HL-60 (cell line): ENCODE results near the gene OR56A5.

Source experiments
- DNase-seq, 2 experiments: peaks; one replicate each; pipeline ENCODE4 v3.0.0-alpha.2; 2010 to 2020; ENCODE audit warnings: low read depth in 1 of 2, low spot score in 1 of 2
- H3K27ac ChIP-seq: fragments of 250-450 bp; sonication (Bioruptor Pico); replicated peaks from 2 replicates; pipeline ENCODE4 v1.5.1; 2020; ENCODE audit warnings: mild to moderate bottlenecking, moderate library complexity
- H3K27me3 ChIP-seq: fragments of 250-450 bp; sonication (Bioruptor Pico); 2 replicates; pipeline ENCODE4 v1.5.1; 2021; ENCODE audit warnings: mild to moderate bottlenecking, moderate library complexity; ENCODE audit not compliant: insufficient read depth, poor library complexity, severe bottlenecking
- H3K4me3 ChIP-seq: replicated peaks from 2 replicates; pipeline ENCODE4 v1.5.1; 2011; ENCODE audit warnings: mild to moderate bottlenecking, control low read depth, low read length; ENCODE audit not compliant: insufficient read depth
- CTCF ChIP-seq: IDR thresholded peaks from one replicate; pipeline ENCODE4 v1.5.1; 2011; ENCODE audit warnings: low read length, control low read depth, inconsistent platforms; ENCODE audit not compliant: insufficient read depth
- GABPA ChIP-seq: IDR thresholded peaks from 2 replicates; pipeline ENCODE4 v1.6.1; 2012; ENCODE audit warnings: low read depth
- POLR2AphosphoS5 ChIP-seq: IDR thresholded peaks from 2 replicates; pipeline ENCODE4 v1.6.1; 2012; ENCODE audit warnings: low read depth
- REST ChIP-seq: IDR thresholded peaks from 2 replicates; pipeline ENCODE4 v1.6.1; 2012; ENCODE audit warnings: low read depth; ENCODE audit not compliant: insufficient replicate concordance
- SPI1 ChIP-seq: IDR thresholded peaks from 2 replicates; pipeline ENCODE4 v1.6.1; 2012; ENCODE audit warnings: low read depth, mild to moderate bottlenecking, borderline replicate concordance

The OR56A5 gene

GRCh38 chr11:5937868-5938602 is 30.3 kb downstream of the OR56A5 start:
- TF ChIP-seq GABPA (no peak), SPI1 (no peak), CTCF (no peak), REST (no peak), POLR2AphosphoS5 (no peak)
- no peak overlapping the region for H3K27ac ChIP-seq
- H3K27me3 ChIP-seq: no peaks in the 10 kb centered on the region
- no peak for DNase-seq
- H3K4me3 ChIP-seq: no peak overlapping the region

- Histone ChIP-seq H3K4me3 (no peak overlapping the region), H3K27me3 (no peaks in the 10 kb centered on the region), H3K27ac (no peak overlapping the region)
- no peak for DNase-seq
- TF ChIP-seq REST: no peak
- no peak for TF ChIP-seq CTCF
- no peak for TF ChIP-seq SPI1
- TF ChIP-seq GABPA: no peak
- no peak for TF ChIP-seq POLR2AphosphoS5
These were observed 35.2 kb downstream of the OR56A5 start for GRCh38 chr11:5933116-5933515.

- no peak overlapping the region for H3K27ac ChIP-seq
- no peak overlapping the region for H3K4me3 ChIP-seq
- DNase-seq: no peak
- TF ChIP-seq CTCF (no peak), GABPA (no peak), SPI1 (no peak), POLR2AphosphoS5 (no peak), REST (no peak)
- H3K27me3 ChIP-seq: no peaks in the 10 kb centered on the region
These were observed 35.6 kb downstream of the OR56A5 start for GRCh38 chr11:5932671-5933070.
